EL (cell line): Measurements from ENCODE around the gene DPM2.

Experiments
- DNase-seq: peaks from one replicate; pipeline ENCODE4 v3.0.0-alpha.2; 2016

DPM2 gene

GRCh38 chr9:127953768-127954505 lies 16.3 kb upstream of the DPM2 start:
- DNase-seq: no peak

- DNase-seq: no peak
Measured at GRCh38 chr9:127953154-127953553, 15.5 kb upstream of the DPM2 start.

- no peak for DNase-seq
Measured at GRCh38 chr9:127950513-127951289, 13.0 kb upstream of the DPM2 start.

DNA sequence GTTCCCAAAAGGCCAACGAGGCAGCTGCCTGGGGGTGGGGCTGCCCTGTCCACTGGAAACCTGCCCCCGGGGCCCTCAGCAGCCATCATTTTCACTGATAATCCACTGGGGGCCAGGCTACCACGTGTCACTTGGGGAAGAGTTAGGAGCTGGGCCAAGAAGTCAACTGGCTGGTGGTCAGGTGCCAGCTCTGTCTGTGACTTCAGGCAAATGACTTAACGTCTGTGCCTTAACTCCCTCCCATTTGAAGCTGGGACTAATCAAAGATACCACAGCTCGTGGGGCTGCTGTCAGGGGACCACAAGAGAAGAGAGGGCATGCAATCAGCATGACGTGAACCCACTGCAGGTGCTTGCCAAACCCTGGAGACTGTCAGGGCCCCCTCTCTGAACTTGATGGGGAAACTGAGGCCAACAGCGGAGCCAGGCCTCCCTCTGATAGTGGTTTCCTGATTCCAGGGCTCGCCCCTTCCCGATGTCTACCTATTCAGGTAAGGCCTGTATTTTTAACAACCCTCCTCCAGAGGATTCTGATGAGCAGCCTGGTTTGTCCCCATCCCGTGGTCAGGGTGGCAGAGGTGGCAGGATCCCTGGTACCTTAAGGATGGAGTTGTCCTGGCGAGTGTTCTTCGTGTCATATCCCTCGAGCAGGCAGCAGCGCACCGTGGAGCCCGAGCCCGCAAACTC lies 12.3 kb upstream of the DPM2 start:
- DNase-seq: no peak

- no peak for DNase-seq
Measured at GRCh38 chr9:127947841-127948710, 10.4 kb upstream of the DPM2 start.

GRCh38 chr9:127946728-127947127 lies 9.1 kb upstream of the DPM2 start:
- no peak for DNase-seq

GRCh38 chr9:127945942-127946341 lies 8.3 kb upstream of the DPM2 start:
- DNase-seq: no peak

GRCh38 chr9:127945338-127945737 lies 7.7 kb upstream of the DPM2 start:
- DNase-seq: no peak

DNA sequence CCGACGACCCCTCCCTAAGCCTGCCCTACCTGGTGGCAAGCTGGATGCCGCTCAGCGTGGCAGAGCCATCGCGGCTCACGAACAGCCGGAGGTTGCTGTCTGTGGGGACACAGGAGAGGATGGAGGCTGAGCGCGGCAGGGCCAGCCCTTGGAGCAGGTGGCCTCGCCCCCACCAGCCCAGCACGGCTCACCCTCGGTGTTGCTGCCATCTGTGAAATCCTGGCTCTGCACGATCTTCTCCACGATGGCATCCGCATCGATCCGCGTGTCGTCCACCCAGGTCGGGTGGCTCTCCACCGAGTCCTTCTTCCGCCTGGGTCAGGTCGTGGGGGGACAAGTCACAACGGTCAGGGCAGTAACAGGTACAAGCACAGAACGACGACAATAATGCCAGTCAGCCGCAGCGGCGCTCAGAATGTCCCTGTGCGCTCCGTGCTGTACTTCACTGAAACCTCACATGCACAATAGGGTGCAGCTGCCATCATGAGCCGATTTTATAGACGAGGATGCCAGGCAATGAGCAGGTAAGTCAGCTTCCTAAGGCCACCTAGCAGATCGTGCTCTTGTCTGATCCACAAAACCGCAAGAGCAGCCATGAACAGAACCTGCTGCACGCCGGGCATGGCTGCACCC lies 7.0 kb upstream of the DPM2 start:
- DNase-seq: no peak

GRCh38 chr9:127943731-127944144 lies 6.1 kb upstream of the DPM2 start:
- peak; percentile 72 for DNase-seq

DNA sequence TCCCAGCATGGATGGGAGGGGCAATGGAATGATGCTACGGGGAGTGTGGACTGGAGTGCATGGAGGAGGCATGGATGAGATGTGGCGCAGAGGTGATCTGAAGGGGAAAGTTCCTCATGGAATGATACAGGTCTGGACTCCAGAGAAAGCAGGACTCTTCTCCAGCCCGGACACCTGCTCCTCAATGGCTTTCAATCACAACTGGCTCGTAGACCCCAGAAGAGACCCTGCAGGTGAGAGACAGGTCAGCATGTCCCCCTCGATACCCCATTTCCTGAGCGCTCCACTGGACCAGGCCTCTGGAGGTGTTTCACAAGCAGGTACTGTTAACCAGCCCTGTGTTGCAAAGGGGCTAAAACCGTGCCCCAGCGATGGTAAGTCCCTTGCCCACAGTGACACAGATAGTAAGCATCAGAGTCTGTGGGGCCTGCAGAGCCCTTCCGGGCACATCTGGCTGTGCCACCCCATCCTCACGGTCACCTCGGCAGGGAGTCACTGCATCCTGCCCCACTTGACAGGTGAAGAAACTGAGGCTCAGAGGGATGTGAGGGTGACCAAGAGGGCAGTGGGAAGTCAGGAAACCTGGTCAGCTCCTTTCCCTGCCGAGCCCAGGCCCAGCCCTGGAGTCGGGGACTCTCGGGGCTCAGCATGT lies 5.5 kb upstream of the DPM2 start:
- no peak for DNase-seq

DNA sequence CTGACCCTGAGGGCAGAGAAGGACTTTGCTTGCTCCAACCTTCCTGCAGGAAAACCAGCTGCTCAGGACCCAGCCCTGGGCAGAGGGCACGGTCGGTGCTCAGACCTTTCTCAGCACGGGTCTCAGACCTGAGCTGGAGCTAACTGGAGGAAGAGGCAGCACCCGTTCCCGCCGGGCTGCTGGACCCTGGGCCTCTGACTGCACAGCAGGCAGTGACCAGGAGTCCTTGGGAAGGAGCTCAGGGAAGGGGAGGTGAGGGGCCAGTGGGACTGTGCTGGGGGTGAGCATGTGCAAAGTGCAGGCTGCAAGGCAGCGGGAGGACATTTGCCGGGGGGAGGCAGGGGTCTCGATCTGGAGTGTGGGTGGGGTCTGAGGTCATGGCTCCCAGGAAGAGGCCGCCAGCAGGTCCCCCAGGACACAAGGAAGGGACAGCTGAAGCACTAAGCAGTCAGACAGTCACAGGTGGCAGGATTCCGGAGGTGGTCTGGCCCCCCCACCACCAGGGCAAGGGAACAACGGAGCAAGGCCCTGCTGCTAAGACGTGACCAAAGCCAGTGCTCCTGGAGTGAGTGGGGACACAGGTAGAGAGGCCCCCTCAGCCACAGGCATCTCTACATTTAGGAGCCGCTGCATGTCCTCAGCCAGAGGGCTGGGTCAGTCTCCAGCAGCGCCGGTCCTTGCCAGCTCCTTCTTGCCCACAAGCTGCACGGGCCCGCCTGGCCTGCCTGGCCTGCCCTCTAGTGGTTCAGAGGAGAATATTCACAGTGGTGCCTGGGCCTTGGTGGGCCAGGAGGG lies 4.8 kb upstream of the DPM2 start:
- DNase-seq: peak; percentile 58

GRCh38 chr9:127941961-127942215 lies 4.2 kb upstream of the DPM2 start:
- no peak for DNase-seq

- DNase-seq: no peak
Measured at GRCh38 chr9:127941062-127941960, 3.7 kb upstream of the DPM2 start.

GRCh38 chr9:127940593-127940992 lies 2.9 kb upstream of the DPM2 start:
- no peak for DNase-seq

- no peak for DNase-seq
Measured at GRCh38 chr9:127938298-127938690, 640 bp upstream of the DPM2 start.

DNA sequence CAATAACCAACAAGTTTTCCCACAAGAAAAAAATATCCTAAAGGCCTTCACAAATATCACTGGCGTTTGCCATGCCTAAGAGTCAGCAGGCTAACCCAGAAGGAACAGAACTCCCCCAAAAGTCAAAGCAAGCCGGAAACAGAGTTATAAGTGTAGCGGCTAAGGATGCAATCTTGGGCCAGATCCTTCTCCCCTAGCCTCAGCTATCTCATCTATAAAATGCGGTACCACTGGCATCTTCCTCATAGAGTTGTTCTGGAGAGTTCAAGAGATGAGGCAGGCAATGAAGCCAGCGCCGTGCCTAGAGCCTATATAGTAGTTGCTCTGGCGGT lies 632 bp downstream of the DPM2 start:
- DNase-seq: no peak

- no peak for DNase-seq
Measured at GRCh38 chr9:127936347-127936852, 1.3 kb downstream of the DPM2 start.

DNA sequence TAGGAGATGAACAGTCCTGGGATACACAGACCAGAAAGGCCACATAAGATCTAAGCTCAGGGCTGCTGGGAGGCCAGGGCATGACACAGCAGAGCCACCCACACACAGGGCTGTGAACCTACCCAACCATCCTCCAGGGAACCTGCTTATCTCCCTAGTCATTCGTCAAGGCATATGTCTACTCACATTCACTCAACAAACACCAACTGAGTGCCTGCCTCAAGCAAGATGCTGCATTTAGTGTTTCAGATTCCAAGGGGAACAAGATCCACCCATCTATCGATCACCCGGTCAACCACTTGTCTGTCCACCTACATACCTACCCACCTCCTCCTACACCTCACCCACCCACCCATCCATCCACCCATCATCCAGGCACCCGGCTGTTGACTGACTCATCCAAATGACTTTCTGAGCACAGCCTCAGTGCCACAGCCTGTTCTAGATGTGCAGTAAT lies 1.9 kb downstream of the DPM2 start:
- DNase-seq: peak; percentile 32

DNA sequence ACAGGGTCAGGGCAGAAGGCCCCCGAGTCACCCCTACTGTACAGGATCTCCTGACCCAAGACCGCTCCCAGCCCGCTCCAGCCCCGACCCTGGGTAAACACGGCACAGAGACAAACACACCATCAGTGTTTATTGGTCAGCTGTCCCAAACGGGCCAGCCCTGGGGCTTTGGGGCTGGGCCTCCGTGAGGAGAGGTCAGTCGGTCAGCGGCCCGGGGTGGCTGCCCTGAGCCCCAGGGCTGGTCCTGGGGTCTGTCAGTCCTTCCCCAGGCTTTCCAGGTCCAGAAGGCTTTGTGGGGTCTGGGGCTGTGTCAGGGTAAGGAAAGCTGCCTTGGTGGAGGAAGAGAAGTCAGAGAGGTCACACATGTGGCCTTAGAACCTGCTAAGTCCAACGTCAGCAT lies 2.7 kb downstream of the DPM2 start:
- no peak for DNase-seq
